ENCODE data around the gene TMEM120A.
"Not testable (repeated sequence)": the region's sequence is repeated elsewhere in the genome, so short reads cannot be mapped to it uniquely, and the experiment has no call there.

The TMEM120A gene

GRCh38 chr7:75994388-75995051 is at the start of gene TMEM120A:
Gene TMEM120A, minus strand, starts transcription at chr7:75994595. Its CDS starts 25 bp downstream, at chr7:75994570.
- peak; percentile 91 for DNase-seq (ENCODE audit: low spot score)

- DNase-seq (ENCODE audit: low spot score), result no peak
Observed at GRCh38 chr7:76040126-76040525, 45.7 kb upstream of the TMEM120A start.

DNA sequence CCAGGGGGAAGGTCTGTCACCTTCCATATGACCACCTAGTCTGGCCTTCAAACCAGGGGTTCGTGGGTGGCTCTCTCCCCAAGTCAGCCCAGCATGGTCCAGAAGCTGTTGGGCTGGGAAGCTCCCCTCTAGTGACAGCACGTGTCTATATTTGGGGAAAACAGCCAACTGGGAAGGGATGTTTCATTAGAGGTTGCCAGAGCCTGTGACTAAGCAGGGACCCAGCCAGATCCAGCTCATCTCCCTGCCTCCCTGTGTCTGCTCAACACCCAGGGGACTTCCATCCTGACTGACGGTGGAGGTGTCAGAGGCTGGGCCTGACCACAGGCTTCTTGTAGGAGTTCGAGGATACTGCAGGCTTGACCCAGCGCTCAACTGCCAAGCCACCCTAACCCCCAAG is 42.9 kb upstream of the TMEM120A start:
- no peak for DNase-seq (ENCODE audit: low spot score)

GRCh38 chr7:76031964-76032363 is 37.6 kb upstream of the TMEM120A start:
- no peak for DNase-seq (ENCODE audit: low spot score)

GRCh38 chr7:76029682-76030081 is 35.3 kb upstream of the TMEM120A start:
- DNase-seq (ENCODE audit: low spot score), result not testable (repeated sequence)

DNA sequence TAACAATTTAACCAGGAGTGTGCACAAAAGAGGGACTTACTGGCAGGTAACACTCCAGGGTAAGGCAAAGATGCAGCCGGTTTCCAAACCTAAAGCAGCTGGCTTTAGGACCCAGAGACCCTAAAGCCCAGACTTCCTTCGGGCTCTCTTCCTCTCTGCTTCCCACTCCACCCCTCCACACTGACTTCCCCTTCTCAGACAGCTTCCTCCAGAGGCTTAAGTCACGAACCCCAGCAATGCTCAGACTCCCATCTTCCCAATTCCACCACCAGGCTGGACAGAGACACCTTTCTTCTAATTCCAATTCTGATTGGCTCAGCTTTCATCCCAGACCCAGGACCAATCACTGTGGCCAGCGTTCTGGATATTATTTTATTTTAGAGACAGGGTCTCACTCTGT is 28.6 kb upstream of the TMEM120A start:
- DNase-seq (ENCODE audit: low spot score), result peak; percentile 1

DNA sequence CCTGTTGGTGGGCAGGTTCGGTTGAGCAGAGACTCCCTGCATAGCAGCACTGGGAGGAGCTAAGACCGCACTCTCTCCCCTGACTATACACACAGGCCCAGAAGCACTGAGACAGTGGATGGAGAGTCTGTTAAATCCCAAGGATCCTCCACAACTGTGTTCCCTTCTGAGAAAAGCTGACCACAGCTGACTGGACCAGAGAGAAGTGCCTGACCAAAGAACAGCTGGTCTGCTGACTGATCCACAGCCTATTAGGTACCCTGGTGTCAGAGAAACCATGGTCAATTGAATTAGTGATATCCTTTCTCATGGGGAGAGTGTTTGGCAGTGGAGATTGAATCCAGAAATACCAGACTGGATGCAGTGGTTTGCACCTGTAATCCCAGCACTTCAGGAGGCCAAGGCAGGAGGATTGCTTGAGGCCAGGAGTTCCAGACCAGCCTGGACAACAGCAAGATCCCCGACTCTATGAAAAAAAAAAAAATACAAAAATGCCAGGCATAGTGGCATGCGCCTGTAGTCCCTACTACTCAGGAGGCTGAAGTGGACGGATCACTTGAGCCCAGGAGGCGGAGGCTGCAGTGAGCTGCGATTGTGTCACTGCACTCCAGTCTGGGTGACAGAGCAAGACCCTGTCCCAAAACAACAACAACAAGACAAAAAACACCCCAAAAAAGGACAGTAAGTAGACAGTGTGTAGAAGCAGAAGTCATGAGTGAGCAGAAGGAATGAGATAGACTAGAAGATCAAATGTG is 27.8 kb upstream of the TMEM120A start:
- DNase-seq (ENCODE audit: low spot score), result no peak

DNA sequence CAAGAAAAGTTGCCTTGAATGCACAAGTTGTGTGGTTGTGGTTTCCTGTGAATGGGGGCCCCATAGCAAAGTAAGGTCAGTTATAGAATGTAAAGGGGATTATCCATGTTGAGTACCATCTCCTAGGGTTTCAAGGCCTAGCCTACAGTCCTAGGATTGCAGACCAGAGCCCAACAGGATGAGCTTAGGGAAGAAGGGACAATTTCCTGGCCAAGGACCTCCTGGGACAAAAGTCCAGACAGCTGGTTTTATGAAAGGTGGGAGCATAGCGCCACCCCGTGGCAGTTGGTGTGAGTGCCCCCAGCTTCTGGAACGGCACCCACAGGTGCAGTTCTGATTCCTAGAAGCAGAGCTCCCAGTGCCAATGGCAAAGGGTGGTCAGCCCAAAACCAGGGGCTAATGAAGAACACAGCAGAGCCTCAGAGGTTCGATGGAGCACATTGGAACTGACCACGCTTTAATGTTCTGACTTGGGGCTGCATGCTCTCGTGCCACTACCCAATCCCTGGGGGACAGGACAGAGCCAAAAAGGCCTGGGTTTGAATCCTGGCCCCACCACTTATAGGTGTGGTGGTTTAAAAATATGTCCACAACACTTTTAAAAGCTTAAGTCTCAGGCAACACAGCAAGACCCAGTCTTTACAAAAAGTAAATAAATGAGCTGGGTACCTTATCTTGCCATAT is 25.8 kb upstream of the TMEM120A start:
- DNase-seq (ENCODE audit: low spot score), result peak; percentile 63

DNA sequence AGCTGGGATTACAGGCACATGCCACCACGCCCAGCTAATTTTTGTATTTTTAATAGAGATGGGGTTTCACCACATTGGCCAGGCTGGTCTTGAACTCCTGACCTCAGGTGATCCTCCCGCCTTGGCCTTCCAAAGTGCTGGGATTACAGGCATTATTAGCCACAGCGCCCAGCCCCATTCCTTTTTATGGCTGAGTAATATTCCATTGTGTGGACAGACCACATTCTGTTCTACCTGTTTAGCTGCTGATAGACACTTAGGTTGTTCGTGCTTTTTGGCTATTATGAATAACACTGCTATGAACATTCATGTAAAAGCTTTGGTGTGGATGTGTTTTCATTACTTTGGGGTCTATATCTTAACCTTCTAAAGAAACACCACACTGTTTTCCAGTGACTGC is 24.1 kb upstream of the TMEM120A start:
- DNase-seq (ENCODE audit: low spot score), result not testable (repeated sequence)

DNA sequence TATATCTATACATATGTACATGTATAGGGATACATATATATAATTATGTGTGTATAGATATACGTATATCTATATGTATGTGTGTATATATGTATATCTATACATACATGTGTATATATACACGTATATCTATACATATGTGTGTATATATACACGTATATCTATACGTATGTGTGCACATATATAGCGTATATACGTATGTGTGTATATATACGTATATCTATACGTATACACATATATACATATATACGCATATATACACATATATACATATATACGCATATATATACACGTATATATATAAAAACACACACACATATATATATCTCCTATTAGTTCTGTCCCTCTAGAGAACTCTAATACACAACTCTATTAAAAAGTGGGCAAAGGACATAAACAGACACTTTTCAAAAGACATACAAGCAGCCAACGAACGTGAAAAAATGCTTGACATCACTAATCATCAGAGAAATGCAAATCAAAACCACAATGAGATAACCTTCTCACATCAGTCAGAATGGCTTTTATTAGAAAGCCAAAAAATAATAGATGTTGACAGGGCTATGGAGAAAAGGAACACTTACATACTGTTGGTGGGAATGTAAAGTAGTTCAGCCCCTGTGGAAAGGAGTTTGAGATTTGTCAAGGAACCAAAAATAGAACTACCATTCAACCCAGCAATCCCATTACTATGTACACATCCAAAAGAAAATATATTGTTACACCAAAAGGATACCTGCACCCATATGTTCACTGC is 22.0 kb upstream of the TMEM120A start:
- no peak for DNase-seq (ENCODE audit: low spot score)

DNA sequence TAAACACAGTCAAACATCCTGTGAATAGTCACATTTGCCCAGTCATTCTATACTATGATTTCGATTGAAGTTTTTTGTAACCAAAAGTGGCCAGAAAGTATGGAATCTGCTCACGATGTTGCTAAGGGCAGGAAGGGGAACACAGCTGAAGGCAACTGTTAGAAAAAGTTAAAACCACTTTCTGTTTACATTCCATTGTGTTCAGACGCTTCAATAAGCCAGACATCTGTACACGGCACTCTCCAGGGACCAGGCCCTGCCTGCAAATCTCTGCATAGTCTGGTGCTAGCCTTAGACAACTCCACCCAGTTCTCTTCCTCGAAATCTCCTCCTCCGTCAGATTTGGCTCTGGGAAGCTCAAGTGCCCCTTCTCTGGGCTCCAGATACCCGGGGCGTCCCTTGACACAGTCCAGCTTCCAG is 17.1 kb upstream of the TMEM120A start:
- no peak for DNase-seq (ENCODE audit: low spot score)

GRCh38 chr7:76009672-76010600 is 15.5 kb upstream of the TMEM120A start:
- no peak for DNase-seq (ENCODE audit: low spot score)

GRCh38 chr7:76008156-76008687 is 13.8 kb upstream of the TMEM120A start:
- DNase-seq (ENCODE audit: low spot score), result peak; percentile 18

DNA sequence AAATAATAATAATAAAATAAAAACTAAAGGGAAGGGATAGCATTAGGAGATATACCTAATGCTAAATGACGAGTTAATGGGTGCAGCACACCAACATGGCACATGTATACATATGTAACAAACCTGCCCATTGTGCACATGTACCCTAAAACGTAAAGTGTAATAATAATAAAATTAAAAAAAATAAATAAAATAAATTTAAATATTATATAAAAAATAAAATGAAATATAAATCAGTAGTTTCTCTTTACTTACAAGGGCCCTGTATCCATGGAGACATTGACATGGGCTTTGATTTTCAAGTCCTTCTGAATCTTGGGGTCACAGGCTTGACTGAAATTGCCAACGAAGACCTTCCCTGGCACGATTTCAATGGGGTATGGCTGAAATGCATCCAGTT is 10.6 kb upstream of the TMEM120A start:
- not testable (repeated sequence) for DNase-seq (ENCODE audit: low spot score)

DNA sequence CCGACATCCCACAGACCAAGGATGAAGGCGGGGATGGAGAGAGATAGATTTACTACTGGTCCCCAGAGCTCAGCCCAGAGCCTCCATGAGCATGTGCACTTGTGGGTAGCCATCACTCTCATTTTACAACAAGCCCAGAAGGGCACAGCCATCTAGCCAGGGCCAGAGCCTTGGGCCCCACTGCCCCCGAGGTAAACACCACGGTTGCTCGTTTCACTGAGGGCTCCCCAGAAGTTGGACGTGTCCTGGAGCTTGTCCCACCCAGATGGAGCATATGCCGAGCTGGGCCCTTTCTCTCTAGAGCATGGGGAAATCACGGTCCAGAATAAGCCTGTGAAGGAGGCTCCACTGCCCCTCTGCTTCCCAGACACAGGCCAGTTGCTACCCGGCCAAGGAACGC is 9.0 kb upstream of the TMEM120A start:
- no peak for DNase-seq (ENCODE audit: low spot score)

GRCh38 chr7:76002822-76003221 is 8.4 kb upstream of the TMEM120A start:
- no peak for DNase-seq (ENCODE audit: low spot score)

- DNase-seq (ENCODE audit: low spot score), result no peak
Observed at GRCh38 chr7:76002139-76002538, 7.7 kb upstream of the TMEM120A start.

GRCh38 chr7:76000566-76000965 is 6.2 kb upstream of the TMEM120A start:
- no peak for DNase-seq (ENCODE audit: low spot score)

DNA sequence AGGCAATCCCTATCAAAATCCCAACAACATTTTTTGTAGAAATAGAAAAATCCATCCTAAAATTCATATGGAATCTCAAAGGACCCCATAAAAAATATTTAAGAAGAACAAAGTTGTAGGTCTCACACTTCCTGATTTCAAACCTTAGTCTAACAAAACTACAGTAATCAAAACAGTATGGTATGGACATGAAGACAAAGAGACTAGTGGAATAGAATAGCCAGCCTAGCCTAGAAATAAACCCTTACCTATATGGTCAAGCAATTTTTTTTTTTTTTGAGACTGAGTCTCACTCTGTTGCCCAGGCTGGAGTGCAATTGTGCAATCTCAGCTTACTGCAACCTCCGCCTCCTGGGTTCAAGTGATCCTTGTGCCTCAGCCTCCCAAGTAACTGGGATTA is 3.6 kb upstream of the TMEM120A start:
- no peak for DNase-seq (ENCODE audit: low spot score)

- DNase-seq (ENCODE audit: low spot score), result no peak
Observed at GRCh38 chr7:75996476-75996875, 2.1 kb upstream of the TMEM120A start.

GRCh38 chr7:75995996-75996395 is 1.6 kb upstream of the TMEM120A start:
- DNase-seq (ENCODE audit: low spot score), result no peak

All from CD4-positive, alpha-beta T cell treated with Interleukin-15 for 4 hours (primary cell).